Measurements from ENCODE around the gene VRK3. TPM values are rescaled to one million over a fixed set of nuclear protein-coding genes. Genes with fewer than 3 reads are reported as not detected.

VRK3 gene
- total RNA-seq, 1 experiment from 2014 or later = 44.4 TPM

- Histone ChIP-seq H3K27ac (ENCODE audit: low read depth, low read length, poor library complexity, severe bottlenecking) (no peak overlapping the region), H3K27me3 (replicated peaks; ENCODE audit: insufficient read depth, low read depth, low read length, poor library complexity) (no peaks in the 10 kb centered on the region), H3K4me3 (ENCODE audit: low read depth, low read length, poor library complexity, severe bottlenecking) (no peak overlapping the region), H3K4me1 (ENCODE audit: insufficient read depth, low read length, poor library complexity, severe bottlenecking) (no peaks in the 10 kb centered on the region), H3K9me3 (ENCODE audit: low read depth, low read length, poor library complexity, severe bottlenecking) (peaks cover 31% of the 10 kb centered on the region), H3K36me3 (ENCODE audit: insufficient read depth, low read length, poor library complexity, severe bottlenecking) (no peaks in the 10 kb centered on the region)
- ChIA-PET POLR2A (ENCODE audit: low non-redundant PET) (no interaction called here), CTCF (no interaction called here)
- TF ChIP-seq CTCF (conservative IDR thresholded peaks at IDR 0.05; ENCODE audit: low read depth, low read length) (no peak), EZH2 (IDR thresholded peaks at IDR 0.05; ENCODE audit: borderline replicate concordance, low read depth, low read length, poor library complexity, severe bottlenecking) (no peak)
- DNase-seq (ENCODE audit: low spot score) = no peak
- intact Hi-C loops (cut with micrococcal nuclease; ENCODE audit: unreplicated experiment) = no loop called here
- no TSS peak for BruUV-seq (replicated peaks)
Observed at GRCh38 chr19:50059045-50059444, 33.9 kb upstream of the VRK3 start.

GRCh38 chr19:50058425-50058824, 33.3 kb upstream of the VRK3 start:
- no peak for TF ChIP-seq EZH2 (IDR thresholded peaks at IDR 0.05; ENCODE audit: borderline replicate concordance, low read depth, low read length, poor library complexity, severe bottlenecking)
- TF ChIP-seq CTCF (conservative IDR thresholded peaks at IDR 0.05; ENCODE audit: low read depth, low read length) = no peak
- no peaks in the 10 kb centered on the region for H3K4me1 ChIP-seq (ENCODE audit: insufficient read depth, low read length, poor library complexity, severe bottlenecking)
- intact Hi-C loops (cut with micrococcal nuclease; ENCODE audit: unreplicated experiment) = no loop called here
- H3K4me3 ChIP-seq (ENCODE audit: low read depth, low read length, poor library complexity, severe bottlenecking) = no peak overlapping the region
- peaks cover 31% of the 10 kb centered on the region for H3K9me3 ChIP-seq (ENCODE audit: low read depth, low read length, poor library complexity, severe bottlenecking)
- H3K27ac ChIP-seq (ENCODE audit: low read depth, low read length, poor library complexity, severe bottlenecking) = no peak overlapping the region
- ChIA-PET POLR2A (ENCODE audit: low non-redundant PET) (no interaction called here), CTCF (no interaction called here)
- no peak for DNase-seq (ENCODE audit: low spot score)
- no TSS peak for BruUV-seq (replicated peaks)
- H3K27me3 ChIP-seq (replicated peaks; ENCODE audit: insufficient read depth, low read depth, low read length, poor library complexity) = no peaks in the 10 kb centered on the region
- no peaks in the 10 kb centered on the region for H3K36me3 ChIP-seq (ENCODE audit: insufficient read depth, low read length, poor library complexity, severe bottlenecking)

- no peak overlapping the region for H3K27ac ChIP-seq (ENCODE audit: low read depth, low read length, poor library complexity, severe bottlenecking)
- no peak overlapping the region for H3K4me3 ChIP-seq (ENCODE audit: low read depth, low read length, poor library complexity, severe bottlenecking)
- TF ChIP-seq CTCF (conservative IDR thresholded peaks at IDR 0.05; ENCODE audit: low read depth, low read length) (no peak), EZH2 (IDR thresholded peaks at IDR 0.05; ENCODE audit: borderline replicate concordance, low read depth, low read length, poor library complexity, severe bottlenecking) (no peak)
- ChIA-PET POLR2A (ENCODE audit: low non-redundant PET) (no interaction called here), CTCF (no interaction called here)
- no peaks in the 10 kb centered on the region for H3K36me3 ChIP-seq (ENCODE audit: insufficient read depth, low read length, poor library complexity, severe bottlenecking)
- peaks cover 8% of the 10 kb centered on the region for H3K4me1 ChIP-seq (ENCODE audit: insufficient read depth, low read length, poor library complexity, severe bottlenecking)
- no peak for DNase-seq (ENCODE audit: low spot score)
- no TSS peak for BruUV-seq (replicated peaks)
- intact Hi-C loops (cut with micrococcal nuclease; ENCODE audit: unreplicated experiment) = no loop called here
- H3K9me3 ChIP-seq (ENCODE audit: low read depth, low read length, poor library complexity, severe bottlenecking) = peaks cover 2% of the 10 kb centered on the region
- H3K27me3 ChIP-seq (replicated peaks; ENCODE audit: insufficient read depth, low read depth, low read length, poor library complexity) = no peaks in the 10 kb centered on the region
Observed at GRCh38 chr19:50053119-50053518, 27.9 kb upstream of the VRK3 start.

Measured in A673 (cell line).